ENCODE data around the gene DOCK4. TPM values are rescaled to one million over a fixed set of nuclear protein-coding genes. Genes with fewer than 3 reads are reported as not detected.

The DOCK4 gene
- total RNA-seq, 1 donor from 2014 or later, result 11.8 TPM

DNA sequence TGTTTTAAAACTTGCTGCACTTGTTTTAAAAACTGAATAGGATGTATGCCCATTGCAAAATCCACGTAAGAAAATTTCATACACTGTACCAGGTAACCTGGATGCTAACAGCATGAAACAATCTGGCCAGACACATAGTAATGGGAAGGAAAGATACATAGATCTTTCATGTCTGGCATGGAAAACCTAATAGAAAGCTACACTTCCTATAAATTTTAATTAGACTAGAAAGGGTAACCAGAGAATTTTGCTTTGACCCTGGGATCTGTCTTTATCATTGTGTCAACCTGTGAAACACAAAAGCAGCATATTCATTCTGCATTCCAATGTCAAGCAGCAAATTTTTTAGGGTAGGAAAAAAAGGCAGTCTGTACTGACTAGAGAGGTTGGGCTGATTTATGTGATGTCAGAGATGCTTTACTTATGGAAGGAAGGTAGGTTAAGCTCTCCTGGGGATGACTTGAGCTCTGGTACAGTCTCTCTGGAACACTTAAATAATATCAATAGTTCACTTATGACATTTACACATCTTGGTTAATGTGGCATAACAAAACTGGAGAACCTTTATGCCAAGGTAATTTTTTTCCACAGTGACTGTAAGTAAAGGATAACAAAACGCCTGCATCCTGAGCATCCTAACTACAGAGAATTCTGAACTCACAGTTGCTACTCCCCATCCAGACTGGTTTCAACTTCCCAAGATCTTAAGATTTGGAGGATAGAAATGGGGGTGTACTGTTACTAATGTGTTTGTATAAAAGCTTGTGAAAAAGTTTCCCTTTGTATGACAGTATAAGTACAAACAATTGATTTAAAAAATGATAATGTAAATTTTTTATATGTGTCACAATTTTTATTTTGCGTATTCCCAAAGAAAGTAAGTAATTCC lies 44.7 kb downstream of the DOCK4 start:
- ATAC-seq, result no peak
- DNase-seq (ENCODE audit: low spot score), result no peak

DNA sequence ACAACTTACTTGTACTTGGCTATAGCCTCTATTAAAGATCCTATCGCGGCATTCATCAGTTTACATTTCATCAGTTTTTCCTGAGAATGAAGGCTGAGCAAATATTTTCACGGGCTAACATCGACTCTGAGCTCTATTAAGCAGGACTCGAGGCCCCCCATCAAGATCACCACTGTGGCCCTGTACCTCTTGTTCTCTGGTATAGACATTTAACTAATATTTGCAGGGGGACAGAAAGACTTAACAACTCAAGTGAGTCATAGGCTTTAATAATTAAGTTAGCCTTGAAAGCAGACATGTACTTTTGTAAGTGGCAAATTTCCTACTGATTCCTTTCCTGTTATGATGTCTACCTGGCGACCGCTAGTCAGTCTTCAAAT lies 45.4 kb downstream of the DOCK4 start:
- ATAC-seq, result no peak
- no peak for DNase-seq (ENCODE audit: low spot score)

DNA sequence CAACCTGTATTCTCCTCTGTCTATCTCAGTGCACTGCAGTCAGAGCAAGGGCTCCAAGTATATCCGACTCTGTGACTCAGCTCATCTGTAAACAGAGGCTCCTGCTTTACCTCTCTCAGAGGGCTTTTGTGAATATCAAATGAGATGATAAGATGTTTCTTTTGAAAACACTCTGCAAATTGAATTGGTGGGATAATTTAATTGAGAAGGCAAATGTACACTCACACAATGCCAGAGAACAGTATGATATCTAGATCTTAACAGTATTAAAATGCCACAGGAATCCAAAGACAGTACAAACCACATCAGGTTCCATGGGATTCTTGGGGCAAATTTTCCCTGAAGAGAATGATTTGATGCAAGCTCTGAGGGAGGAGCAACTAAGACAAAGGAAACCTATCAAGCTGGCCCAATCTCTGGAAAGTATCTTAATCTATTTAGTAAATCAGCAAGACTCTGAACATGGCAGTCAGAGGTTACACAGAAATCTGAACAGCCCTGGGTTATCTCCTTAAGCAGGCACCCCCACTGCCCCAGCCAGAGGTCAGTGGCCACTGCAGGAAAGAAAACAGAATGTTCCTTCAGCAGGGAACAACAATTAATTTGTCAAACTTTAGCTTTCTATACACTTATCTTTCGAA lies 45.9 kb downstream of the DOCK4 start:
- peak; percentile 12 for ATAC-seq
- DNase-seq (ENCODE audit: low spot score), result no peak

DNA sequence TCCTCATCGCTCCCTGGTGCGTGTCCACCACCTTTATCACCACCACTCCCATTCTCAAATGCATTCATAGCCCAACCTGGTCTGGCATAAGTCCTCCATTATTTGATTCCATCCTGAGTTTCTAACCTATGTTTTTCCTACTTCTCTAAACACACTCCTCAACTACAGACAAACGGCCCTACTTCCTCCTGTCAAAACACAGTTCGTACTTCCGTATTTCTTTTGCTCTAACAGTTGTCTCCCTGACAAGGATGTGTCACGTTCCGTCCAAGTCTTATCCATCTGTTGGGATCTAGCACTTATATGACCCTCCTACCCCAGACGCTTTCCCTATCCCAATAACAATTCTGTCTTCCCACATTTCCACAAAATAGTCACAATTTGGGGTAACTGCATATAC lies 46.8 kb downstream of the DOCK4 start:
- no peak for ATAC-seq
- DNase-seq (ENCODE audit: low spot score), result no peak

DNA sequence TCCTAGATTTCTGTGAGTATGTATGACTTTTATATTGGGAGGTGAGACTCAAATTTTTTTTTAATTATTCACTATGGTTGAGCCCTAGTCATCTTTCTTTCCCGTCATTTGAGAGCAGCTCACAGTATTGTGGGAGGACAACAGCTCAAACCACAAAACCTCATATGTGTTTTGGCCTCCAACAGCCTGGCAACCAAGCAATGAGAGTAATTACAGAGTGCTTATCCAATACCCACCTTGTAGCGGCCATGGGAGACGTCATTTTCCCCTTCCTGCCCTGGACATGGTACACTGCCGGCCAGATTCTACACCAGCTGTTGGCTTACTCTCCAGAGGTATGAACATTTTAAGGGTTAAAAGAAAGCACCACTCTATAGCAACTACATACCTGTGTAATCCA lies 49.1 kb downstream of the DOCK4 start:
- ATAC-seq (no peak), DNase-seq (ENCODE audit: low spot score) (no peak)

DNA sequence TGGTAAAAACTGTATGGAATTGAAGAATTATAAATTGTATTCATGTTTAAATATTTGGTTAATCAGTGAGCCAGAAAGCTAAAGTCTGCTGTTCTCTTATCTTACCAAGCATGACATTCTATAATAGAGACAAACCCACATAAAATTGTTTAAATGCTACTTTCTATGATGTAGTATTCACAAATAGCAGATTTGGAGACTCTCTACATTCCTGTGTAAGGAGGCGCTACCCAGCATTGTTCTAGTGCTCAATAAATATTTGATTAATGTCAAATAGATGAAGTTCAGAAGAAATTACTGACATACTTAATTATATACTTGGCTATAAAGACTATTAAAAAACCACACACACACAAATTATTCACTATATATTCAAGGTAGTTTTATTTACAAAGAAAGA lies 49.8 kb downstream of the DOCK4 start:
- ATAC-seq, result no peak
- no peak for DNase-seq (ENCODE audit: low spot score)

DNA sequence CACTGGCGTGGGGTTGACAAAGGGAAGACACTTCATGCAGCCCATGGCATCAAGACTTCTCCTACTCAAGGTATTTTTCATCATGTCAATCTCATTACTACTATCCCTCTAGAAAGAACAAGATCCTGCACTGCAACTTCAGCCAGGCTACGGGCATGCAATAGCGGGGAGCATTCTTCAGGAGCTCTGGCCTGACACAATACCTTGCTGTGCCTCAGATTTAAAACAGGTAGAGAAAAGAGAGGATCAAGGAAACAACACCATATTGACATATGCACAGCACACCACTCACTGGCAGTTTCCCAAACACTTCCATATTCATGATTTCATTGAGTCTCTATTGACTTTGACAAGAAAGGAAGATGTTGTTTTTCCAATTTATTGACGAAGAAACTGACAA lies 51.5 kb downstream of the DOCK4 start:
- ATAC-seq (no peak), DNase-seq (ENCODE audit: low spot score) (no peak)

DNA sequence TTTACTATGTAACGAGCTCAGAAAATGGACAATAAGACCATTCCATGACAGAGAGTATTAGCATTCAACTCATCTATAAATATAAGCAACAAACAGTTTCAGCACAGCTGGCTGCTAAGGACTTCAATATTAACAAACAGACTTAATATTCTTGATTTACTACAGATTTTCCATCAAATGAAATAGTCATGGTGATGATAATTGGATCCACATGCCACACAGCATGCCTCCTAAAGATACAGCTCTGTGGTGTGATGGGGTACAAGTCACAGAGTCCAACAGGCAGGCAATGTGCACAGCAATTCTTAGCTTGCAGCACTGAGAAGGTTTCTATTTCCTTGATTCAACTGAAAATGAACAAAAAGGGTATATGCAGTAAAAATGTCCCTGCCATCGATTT lies 54.0 kb downstream of the DOCK4 start:
- ATAC-seq (no peak), DNase-seq (ENCODE audit: low spot score) (no peak)

DNA sequence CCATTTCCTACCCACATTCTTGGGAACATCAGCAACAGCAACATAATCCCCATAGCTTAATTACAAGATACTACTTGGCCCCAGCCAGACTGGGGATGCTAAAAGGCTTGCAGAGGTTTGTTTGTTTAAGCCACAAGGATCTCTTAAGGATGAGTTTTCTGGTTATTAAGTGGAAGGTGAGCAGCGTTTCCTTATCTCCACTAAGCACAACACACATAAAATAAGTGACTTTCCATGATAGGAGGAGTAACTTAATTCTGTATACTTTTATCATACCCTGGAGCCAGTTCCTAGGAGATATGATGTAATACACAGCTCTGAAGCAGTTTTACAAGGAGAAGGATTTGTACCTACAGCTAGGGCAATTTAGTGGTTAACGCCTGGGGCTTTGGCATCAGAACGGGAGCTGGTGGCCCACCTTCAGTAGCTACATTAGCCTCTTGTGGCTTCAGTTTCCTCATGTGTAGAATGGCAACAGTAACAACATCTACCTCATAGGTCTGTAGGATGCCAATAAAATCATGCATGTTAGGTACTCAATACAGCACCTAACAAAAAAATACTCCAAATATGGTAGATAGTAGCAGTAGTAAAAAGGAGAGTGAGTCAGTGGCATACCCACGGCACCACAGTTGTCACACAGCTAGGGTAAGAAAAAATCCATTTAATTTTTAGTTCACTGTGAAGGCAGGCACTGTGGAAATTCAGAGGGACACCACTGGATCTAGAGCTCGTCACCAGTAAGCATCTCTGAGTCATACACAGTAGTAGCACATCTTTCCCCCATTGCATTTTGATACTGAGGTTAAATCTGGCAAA lies 55.2 kb downstream of the DOCK4 start:
- DNase-seq (ENCODE audit: low spot score) (no peak), ATAC-seq (no peak)

DNA sequence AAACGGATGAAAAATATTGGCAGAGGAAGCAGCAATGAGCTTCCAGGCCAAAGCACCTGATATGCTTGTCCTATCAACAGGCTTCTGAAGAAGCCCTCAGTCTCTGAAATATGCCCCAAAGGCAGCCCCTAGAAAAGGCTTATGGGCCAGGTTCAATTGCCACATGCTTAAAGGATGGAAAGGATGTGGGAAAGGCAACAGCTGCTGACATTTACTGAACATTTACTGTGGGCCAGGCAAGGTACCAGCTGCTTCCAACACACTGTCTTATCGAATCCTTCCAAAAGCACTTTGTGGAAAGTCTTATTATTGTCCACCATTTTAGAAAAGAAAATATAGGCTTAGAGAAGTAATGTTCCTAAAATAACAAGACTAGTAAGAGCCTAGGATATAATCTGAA lies 56.5 kb downstream of the DOCK4 start:
- DNase-seq (ENCODE audit: low spot score) (no peak), ATAC-seq (no peak)

DNA sequence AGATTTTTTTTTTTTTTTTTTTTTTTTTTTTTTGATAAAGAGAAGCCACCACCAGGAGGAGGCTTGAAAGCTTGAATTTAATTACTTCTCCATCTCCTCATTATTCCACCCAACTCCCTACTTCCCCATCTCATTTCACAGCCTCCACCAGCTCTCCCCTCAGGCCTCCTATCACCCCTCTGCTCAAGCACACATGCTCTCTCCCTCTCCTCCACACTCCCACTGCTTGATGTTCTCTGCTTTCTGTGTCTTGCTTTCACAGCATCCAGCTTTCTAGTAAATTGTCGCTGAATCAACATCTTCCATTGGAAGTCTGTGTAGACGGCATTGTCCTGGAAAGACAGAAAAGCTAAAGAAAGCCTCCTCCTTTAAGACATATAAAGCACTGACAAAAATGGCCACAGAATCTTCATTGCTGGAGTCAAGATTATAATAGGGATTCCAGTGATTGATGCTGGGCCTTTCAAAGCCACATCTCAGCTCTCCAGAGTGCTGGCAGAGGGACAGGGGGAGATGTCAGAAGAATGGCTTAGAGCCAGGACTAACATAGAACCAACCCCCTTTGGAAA lies 58.3 kb downstream of the DOCK4 start:
- no peak for DNase-seq (ENCODE audit: low spot score)
- ATAC-seq, result no peak

DNA sequence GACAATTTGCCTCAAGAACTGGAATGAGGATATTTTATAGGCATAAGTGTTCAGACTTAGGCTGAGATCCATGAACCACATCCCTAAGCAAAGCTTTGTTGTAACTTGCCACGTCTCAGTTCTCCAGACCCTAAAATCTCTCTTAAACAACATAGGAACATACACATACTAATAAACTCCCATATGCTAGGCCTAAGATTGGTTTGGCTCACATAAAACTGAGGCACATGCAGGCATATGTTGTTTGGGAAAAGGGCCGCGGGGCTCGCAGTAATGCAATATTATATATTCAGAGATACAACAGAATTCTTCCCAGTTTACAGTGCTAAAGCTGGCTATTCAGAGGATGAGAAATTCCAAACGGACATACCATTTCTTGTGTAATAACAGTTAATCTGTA lies 61.0 kb downstream of the DOCK4 start:
- ATAC-seq (no peak), DNase-seq (ENCODE audit: low spot score) (no peak)

DNA sequence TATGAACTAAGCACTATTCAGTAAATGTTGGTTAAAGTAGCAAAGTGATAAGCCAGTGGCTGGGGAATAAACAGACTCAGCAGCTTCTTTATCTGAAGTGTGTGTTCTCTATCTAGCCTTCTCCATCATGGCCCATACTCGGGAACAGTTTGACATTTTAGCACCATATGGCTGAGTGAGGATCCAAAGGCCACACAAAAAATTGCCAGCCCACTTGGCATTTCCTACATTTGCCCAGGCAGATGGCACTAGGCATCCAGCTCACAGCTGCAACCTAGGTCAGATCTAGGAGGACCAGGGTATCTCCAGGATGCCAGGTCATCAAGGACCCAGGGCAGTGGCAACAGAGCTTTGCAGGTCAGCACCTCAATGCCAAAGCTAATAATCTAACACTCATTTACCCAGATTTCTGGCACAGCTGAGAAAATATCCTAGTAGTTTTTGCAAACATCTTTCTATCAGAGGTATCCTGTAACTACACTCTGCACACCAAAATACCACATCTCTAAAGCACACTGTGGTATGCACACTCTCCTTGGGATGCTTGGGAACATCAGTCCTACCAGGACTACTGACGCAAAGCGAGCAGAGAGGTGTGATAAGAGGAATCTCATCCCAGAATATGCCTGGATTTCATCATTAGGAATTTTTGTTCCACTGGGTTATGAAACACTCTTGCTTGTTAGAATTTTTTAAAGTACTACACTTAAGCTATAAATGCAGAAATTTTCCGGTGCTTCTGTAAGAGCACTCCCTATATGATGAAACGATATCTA lies 61.7 kb downstream of the DOCK4 start:
- DNase-seq (ENCODE audit: low spot score) (peak; percentile 72), ATAC-seq (peak; percentile 95)

DNA sequence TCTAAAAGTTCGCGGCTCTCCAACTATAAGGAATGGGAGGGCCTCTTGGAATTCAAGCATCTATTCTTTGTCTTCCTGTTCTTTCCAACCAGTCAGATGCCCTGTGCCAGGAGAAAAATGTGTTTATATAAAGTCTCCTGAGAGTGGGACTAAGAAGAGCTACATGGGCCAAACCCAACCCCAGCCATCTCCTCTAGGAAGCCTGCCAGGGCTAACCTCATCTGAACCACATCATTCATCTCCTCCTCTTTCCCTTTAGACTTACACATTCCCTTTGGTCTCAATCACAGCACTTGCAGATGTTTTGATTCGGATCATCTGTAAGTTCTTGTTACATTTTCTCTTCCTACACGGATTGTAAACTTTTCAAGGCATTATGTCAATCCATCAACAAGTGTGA lies 62.6 kb downstream of the DOCK4 start:
- DNase-seq (ENCODE audit: low spot score) (no peak), ATAC-seq (no peak)

DNA sequence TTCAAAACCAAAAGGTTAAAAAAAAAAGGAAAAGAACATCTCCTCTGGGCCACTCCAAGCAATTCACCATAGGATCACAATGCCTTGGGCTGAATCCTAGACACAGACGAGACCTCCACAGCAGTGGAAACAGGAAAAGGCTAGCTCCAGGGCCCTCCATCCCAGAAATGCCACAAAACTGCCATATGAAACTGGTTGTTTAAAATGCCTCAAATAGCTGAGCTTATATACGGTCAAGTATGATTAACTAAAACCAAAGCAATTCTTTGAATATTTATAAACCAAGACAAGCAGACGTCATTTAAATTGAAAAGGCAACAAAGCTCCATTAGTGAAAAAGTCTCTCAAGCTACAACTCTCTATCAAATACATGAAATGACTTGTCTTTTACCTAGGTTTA lies 63.1 kb downstream of the DOCK4 start:
- DNase-seq (ENCODE audit: low spot score), result no peak
- ATAC-seq, result no peak

DNA sequence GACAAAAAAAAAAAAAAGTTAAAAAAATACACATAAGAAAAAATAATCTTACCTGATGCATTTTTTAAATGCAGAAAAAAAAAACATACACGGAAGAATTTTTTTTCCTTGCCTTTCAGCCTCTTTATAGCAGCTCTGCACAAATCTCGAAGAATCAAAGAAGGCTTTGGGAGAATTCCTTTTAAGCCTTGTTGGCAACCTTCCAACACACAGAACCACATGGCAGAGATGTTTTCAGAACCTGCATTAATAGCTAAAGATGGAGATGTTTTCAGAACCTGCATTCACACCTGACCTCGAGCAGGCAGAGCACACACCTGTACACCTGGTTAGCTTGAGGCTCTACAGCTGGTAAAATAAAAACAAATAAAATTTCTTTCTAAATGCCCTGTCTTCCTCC lies 65.6 kb downstream of the DOCK4 start:
- ATAC-seq, result no peak
- no peak for DNase-seq (ENCODE audit: low spot score)

DNA sequence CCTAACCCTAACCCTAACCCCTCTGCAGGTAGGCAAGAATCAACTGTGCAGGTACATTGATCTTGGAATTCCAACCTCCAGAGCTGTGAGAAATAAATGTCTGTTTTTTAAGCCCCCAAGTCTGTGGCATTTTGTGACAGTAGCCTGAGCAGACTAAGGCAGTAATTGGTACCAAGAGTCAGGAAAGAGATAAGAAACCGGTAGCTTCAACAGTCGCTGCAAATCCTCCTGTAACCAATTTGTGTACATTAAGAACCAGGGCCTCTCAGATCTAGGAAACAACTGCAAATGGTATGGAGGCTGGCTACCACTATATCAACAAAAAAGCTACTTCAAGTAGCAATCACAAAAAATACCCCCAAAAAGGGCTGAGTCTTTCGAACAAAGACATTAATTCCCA lies 67.3 kb downstream of the DOCK4 start:
- ATAC-seq (no peak), DNase-seq (ENCODE audit: low spot score) (no peak)

DNA sequence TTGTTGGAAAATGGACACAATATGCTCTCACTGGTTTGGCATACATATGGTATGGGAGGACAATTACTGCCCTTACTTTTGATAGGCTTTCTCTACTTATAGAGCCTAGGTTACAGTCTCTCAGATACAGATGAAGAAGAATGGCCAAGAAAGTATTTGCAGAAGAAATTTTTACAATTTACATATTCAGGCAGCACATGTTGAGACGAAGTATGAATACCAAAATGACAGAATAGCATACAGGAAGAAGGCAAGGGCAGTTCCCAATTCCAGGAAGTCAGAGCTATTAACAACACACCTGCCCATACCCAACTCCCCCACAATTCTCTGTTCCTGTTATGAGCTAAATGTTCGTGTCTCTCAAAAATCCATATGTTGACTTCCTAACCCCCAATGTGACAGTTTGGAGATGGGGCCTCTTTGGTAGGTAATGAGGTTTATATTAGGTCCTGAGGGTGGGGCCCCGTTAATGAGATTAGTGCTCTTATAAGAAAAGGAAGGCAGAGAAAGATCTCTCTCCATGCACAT lies 67.8 kb downstream of the DOCK4 start:
- ATAC-seq (no peak), DNase-seq (ENCODE audit: low spot score) (no peak)

DNA sequence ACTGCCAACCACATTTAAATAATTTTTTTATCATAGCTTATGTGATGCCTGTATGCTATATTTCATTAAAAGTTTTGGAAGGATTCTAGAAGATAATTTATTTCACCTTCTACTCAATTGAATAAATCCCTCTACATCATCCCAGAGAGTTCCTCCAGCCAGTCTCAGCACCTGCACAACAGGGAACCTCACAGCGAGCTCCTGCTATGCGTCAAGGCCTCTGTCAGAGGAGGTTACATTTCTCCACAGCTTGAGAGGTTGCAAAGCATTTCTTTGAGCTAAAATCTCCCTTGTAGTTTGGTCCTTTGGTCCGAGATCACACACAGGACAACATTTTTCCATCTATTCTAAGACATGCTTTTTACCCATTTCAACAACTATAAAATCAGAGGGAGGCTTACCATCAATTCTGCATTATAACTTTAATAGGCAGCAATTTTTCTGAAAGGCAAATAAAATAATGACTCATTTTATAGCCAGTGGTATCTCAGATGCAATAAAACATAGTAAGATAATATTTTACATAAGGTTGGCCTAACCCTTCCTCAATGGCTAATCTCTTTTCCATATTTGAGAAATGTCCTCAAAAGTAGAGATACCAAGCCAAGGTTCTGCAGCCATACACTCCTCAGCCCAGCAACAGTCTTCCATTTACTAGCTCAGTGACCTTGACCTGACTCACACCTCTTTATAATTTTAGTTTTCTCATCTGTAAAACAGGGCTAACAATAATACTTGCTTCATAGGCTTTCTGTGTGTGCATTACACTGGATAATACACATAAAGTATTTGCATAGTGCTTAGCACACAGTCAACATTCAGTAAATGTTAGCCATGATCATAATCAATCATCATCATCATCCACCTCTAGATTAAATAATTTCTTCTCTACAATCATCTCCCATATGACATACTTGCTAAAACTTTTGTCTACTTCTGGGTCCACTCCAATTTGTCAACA lies 68.8 kb downstream of the DOCK4 start:
- DNase-seq (ENCODE audit: low spot score), result no peak
- ATAC-seq, result no peak
